ENCODE results near the gene FOSB.

GRCh38 chr19:45448887-45449299 lies 18.9 kb upstream of the FOSB start:
- no peak for TF ChIP-seq EZH2 (IDR thresholded peaks at IDR 0.05; ENCODE audit: borderline replicate concordance, low read depth, low read length, severe bottlenecking)
- TF ChIP-seq, protein P1, sequence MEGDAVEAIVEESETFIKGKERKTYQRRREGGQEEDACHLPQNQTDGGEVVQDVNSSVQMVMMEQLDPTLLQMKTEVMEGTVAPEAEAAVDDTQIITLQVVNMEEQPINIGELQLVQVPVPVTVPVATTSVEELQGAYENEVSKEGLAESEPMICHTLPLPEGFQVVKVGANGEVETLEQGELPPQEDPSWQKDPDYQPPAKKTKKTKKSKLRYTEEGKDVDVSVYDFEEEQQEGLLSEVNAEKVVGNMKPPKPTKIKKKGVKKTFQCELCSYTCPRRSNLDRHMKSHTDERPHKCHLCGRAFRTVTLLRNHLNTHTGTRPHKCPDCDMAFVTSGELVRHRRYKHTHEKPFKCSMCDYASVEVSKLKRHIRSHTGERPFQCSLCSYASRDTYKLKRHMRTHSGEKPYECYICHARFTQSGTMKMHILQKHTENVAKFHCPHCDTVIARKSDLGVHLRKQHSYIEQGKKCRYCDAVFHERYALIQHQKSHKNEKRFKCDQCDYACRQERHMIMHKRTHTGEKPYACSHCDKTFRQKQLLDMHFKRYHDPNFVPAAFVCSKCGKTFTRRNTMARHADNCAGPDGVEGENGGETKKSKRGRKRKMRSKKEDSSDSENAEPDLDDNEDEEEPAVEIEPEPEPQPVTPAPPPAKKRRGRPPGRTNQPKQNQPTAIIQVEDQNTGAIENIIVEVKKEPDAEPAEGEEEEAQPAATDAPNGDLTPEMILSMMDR (IDR thresholded peaks at IDR 0.05; ENCODE audit: extremely low read depth in 1 of 2, insufficient read depth in 1 of 2, low read depth in 1 of 2, low read length in 2 of 2): no peak
- no peak for TF ChIP-seq POLR2AphosphoS5 (IDR thresholded peaks at IDR 0.05; ENCODE audit: insufficient read depth, low read depth, low read length)
- TF ChIP-seq, protein P2, sequence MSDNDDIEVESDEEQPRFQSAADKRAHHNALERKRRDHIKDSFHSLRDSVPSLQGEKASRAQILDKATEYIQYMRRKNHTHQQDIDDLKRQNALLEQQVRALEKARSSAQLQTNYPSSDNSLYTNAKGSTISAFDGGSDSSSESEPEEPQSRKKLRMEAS (IDR thresholded peaks at IDR 0.05; ENCODE audit: insufficient read depth, insufficient read length): no peak
- no peak for TF ChIP-seq POLR2A (IDR thresholded peaks at IDR 0.05; ENCODE audit: low read depth, low read length)
- TF ChIP-seq MYC (IDR thresholded peaks at IDR 0.05; ENCODE audit: low read depth, low read length): no peak
- TF ChIP-seq JUN (IDR thresholded peaks at IDR 0.05; ENCODE audit: borderline replicate concordance, insufficient read depth, insufficient read length, low read depth): no peak
- no peak for TF ChIP-seq GATA2 (IDR thresholded peaks at IDR 0.05; ENCODE audit: insufficient read depth, insufficient read length, low read depth, low read length)

Data from endothelial cell of umbilical vein (primary cell).